SK-N-MC (cell line): ENCODE results near the gene PIAS3.
A peak's percentile ranks its signal among the peaks of the same experiment; 100 is the strongest.

Experiments used
- DNase-seq: peaks from one replicate; pipeline ENCODE4 v3.0.0-alpha.2; 2011; ENCODE audit warnings: low read depth, low spot score
- H3K27ac ChIP-seq: fragments of 200-600 bp; sonication (generic); 2 replicates; pipeline ENCODE4 v1.5.1; 2016; ENCODE audit warnings: mixed run types
- H3K36me3 ChIP-seq: fragments of 200-600 bp; sonication (generic); 2 replicates; pipeline ENCODE4 v1.6.1; 2017; ENCODE audit warnings: antibody characterized with exemption, low read length, mixed read lengths; ENCODE audit not compliant: insufficient read depth
- H3K4me3 ChIP-seq: fragments of 200-600 bp; sonication (generic); 2 replicates; pipeline ENCODE4 v1.5.1; 2016
- H3K9ac ChIP-seq: fragments of 200-600 bp; sonication (generic); 2 replicates; pipeline ENCODE4 v1.8.0; 2017; ENCODE audit warnings: mixed run types, mixed read lengths; ENCODE audit not compliant: insufficient read length
- H3K9me3 ChIP-seq: fragments of 200-600 bp; sonication (generic); 2 replicates; pipeline ENCODE4 v1.6.1; 2017; ENCODE audit warnings: low read depth, mild to moderate bottlenecking, antibody characterized with exemption, low read length, moderate library complexity, mixed read lengths
- EZH2 ChIP-seq: fragments of 200-600 bp; sonication (generic); IDR thresholded peaks from one replicate; pipeline ENCODE4 v1.6.1; 2017; ENCODE audit warnings: antibody characterized with exemption
- FOXP2 ChIP-seq: optimal IDR thresholded peaks from 2 replicates; pipeline ENCODE3; 2011; ENCODE audit warnings: mild to moderate bottlenecking, moderate library complexity; ENCODE audit not compliant: insufficient read depth; ENCODE audit errors: extremely low read length, control extremely low read depth
- POLR2AphosphoS5 ChIP-seq: IDR thresholded peaks from 2 replicates; pipeline ENCODE4 v1.6.1; 2012; ENCODE audit warnings: mild to moderate bottlenecking, low read depth, low read length, borderline replicate concordance

The PIAS3 gene

DNA sequence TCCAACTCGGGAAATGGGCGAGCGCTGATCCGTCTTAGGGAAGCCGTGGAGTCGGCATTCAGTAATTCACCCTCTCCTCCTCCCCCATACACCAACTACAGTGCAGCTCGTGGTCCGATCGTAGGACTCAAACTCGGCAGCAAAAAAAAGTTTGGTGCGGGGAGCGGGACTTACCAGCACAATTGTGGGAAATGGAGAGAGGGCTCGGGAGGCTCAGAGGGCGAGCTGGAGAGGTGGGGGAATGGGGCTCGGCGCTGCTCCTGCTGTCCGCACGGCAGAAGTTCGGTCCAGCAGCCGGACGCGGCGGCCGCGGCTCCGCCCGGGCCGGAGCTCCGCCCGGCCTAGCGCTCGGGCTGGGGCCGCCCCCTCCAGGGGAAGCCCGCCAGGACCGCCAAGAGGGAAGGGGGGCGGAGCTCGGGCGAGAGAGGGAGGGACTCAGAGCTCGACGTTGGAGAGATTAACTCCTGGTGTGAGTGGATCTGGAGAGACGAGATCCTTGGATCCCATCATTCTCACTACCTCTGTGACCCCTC is 676 bp upstream of the PIAS3 start:
- peaks cover 14% of the 10 kb centered on the region; the same call in 1 of the 2 replicates for H3K36me3 ChIP-seq
- peak overlapping the region; percentile 94 for H3K4me3 ChIP-seq
- no peak for DNase-seq
- TF ChIP-seq POLR2AphosphoS5 (no peak; the same call in 1 of the 2 replicates), EZH2 (no peak)
- H3K9ac ChIP-seq: peak overlapping the region; percentile 61
- peak overlapping the region; percentile 49; the same call in 1 of the 2 replicates for H3K27ac ChIP-seq
- no peaks in the 10 kb centered on the region for H3K9me3 ChIP-seq

- TF ChIP-seq EZH2 (no peak), POLR2AphosphoS5 (no peak), FOXP2 (no peak)
- Histone ChIP-seq H3K9me3 (no peaks in the 10 kb centered on the region), H3K27ac (no peak overlapping the region), H3K9ac (peak overlapping the region; percentile 62), H3K36me3 (peaks cover 21% of the 10 kb centered on the region; the same call in 1 of the 2 replicates), H3K4me3 (peak overlapping the region; percentile 94)
- no peak for DNase-seq
These were observed 512 bp downstream of the PIAS3 start for GRCh38 chr1:145858238-145858900.

DNA sequence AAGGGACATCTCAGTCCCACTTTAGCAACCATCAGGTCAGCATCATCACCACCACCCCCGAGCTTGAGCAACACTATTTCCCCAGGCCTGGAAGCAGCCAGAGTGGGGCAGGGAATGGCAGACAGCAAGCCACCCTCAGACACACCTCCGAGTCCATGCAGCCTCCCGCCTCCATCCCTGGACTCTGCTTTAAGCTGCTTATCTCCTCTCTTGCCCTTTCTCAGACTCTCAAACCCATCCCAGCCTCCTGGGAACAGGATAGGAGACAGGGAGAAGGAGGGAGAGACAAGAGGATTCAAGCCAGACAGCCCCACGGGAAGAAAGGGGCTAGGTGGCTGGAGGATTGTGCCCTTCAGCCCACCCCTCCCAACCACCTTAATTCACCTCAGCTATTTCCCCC is 1.7 kb downstream of the PIAS3 start:
- Histone ChIP-seq H3K36me3 (peaks cover 28% of the 10 kb centered on the region; the same call in 1 of the 2 replicates), H3K9me3 (no peaks in the 10 kb centered on the region), H3K4me3 (no peak overlapping the region), H3K27ac (no peak overlapping the region), H3K9ac (no peak overlapping the region)
- DNase-seq: no peak
- TF ChIP-seq EZH2 (no peak), POLR2AphosphoS5 (no peak), FOXP2 (no peak)

- Histone ChIP-seq H3K9ac (no peak overlapping the region), H3K9me3 (no peaks in the 10 kb centered on the region), H3K4me3 (no peak overlapping the region), H3K36me3 (peaks cover 33% of the 10 kb centered on the region; the same call in 1 of the 2 replicates), H3K27ac (no peak overlapping the region)
- no peak for TF ChIP-seq FOXP2
- TF ChIP-seq EZH2: no peak
- TF ChIP-seq POLR2AphosphoS5: no peak
- DNase-seq: no peak
These were observed 3.4 kb downstream of the PIAS3 start for GRCh38 chr1:145855426-145855948.

- H3K9me3 ChIP-seq: no peaks in the 10 kb centered on the region
- no peak overlapping the region for H3K27ac ChIP-seq
- H3K36me3 ChIP-seq: peaks cover 31% of the 10 kb centered on the region; the same call in 1 of the 2 replicates
- TF ChIP-seq FOXP2 (no peak), EZH2 (no peak), POLR2AphosphoS5 (no peak)
- H3K4me3 ChIP-seq: no peak overlapping the region
- no peak overlapping the region for H3K9ac ChIP-seq
- no peak for DNase-seq
These were observed 9.3 kb downstream of the PIAS3 start for GRCh38 chr1:145849356-145850160.

GRCh38 chr1:145847827-145848226 is 11.1 kb downstream of the PIAS3 start:
- Histone ChIP-seq H3K27ac (no peak overlapping the region), H3K9me3 (no peaks in the 10 kb centered on the region), H3K4me3 (no peak overlapping the region), H3K36me3 (peaks cover 26% of the 10 kb centered on the region; the same call in 1 of the 2 replicates), H3K9ac (no peak overlapping the region)
- TF ChIP-seq POLR2AphosphoS5: no peak
- TF ChIP-seq FOXP2: no peak
- no peak for TF ChIP-seq EZH2
- no peak for DNase-seq

- peak overlapping the region; percentile 79 for H3K9ac ChIP-seq
- H3K9me3 ChIP-seq: no peaks in the 10 kb centered on the region
- no peak for DNase-seq
- no peak for TF ChIP-seq POLR2AphosphoS5
- TF ChIP-seq EZH2: no peak
- no peak for TF ChIP-seq FOXP2
- H3K4me3 ChIP-seq: peak overlapping the region; percentile 90
- H3K27ac ChIP-seq: no peak overlapping the region
- peaks cover 38% of the 10 kb centered on the region for H3K36me3 ChIP-seq
These were observed 12.7 kb downstream of the PIAS3 start for GRCh38 chr1:145846201-145846612.

DNA sequence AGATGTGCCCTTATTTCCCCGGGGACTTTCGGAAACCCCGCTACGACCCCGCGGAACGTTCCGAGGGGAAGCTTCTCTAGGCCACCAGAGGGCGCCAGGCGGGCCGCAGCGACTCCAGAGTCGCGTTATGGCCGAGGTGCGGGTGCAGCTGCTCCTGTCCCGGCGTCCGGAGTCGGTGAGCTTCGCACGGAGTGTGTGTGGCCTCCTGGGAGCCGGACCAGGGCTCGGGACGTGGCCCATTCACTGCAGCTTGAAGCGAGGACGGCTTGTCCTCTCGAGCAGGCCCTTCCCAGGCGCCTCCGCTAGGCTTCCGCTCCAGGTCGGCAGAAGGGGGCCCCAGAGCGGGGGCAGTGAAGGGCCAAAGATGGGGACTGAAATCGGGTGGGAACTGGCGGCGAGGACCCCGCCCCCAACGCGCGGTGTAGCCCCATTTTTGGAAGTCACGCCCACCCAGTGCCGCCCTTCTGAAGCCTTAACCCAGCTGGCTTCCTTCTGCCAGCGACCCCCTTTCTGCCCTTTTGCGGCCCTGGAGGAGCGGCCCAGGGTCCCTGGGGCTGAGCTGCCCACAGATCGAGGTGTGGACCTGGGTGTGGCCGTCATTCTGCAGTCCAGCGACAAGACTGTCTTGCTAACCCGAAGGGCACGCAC is 13.2 kb downstream of the PIAS3 start, which contains the start of gene NUDT17:
TSS of gene NUDT17 (plus strand) at position 117 of the 648 bp plus-strand sequence. CDS start at position 128, 11 bp downstream.
- DNase-seq: no peak
- H3K27ac ChIP-seq: no peak within 1 kb of the TSS
- TF ChIP-seq POLR2AphosphoS5 (peak; percentile 65), EZH2 (no peak), FOXP2 (no peak)
- H3K9ac ChIP-seq: peak within 1 kb of the TSS; percentile 79
- no peaks in the 10 kb centered on the region for H3K9me3 ChIP-seq
- H3K36me3 ChIP-seq: peaks cover 41% of the 10 kb centered on the region
- peak within 1 kb of the TSS; percentile 90 for H3K4me3 ChIP-seq
